HEK293 (cell line): Measurements from ENCODE around the gene LARGE1.

Source experiments
- CTCF ChIA-PET: fragments of 350-600 bp; formaldehyde crosslinking; extraction: SDS; loops from one replicate; lab custom pipeline; 2021; ENCODE audit warnings: antibody characterized with exemption; lab: Yijun Ruan, JAX
- POLR2A ChIA-PET: fragments of 300-600 bp; formaldehyde crosslinking; extraction: SDS; loops from one replicate; lab custom pipeline; 2020; ENCODE audit warnings: antibody characterized with exemption, inconsistent platforms; lab: Yijun Ruan, JAX
- H3K27ac ChIP-seq: fragments of 200-500 bp; sonication (Bioruptor generic); 2 replicates; pipeline ENCODE4 v1.5.1; 2014; ENCODE audit warnings: low read depth, low read length, control low read depth, inconsistent platforms; ENCODE audit errors: extremely low read depth
- H3K36me3 ChIP-seq, 2 experiments: fragments of 200-500 bp in 1 of 2; sonication (Bioruptor generic) in 1 of 2; 1 replicate in 1 of 2; 2 replicates in 1 of 2; pipeline ENCODE4 v1.5.1; 2014 to 2017; ENCODE audit warnings: inconsistent platforms in 2 of 2, low read length in 2 of 2; ENCODE audit not compliant: control insufficient read depth in 2 of 2, insufficient read depth in 1 of 2
- H3K4me1 ChIP-seq: fragments of 200-500 bp; sonication (Bioruptor generic); 2 replicates; pipeline ENCODE4 v1.5.1; 2014; ENCODE audit warnings: mild to moderate bottlenecking, low read length, inconsistent platforms; ENCODE audit not compliant: control insufficient read depth, insufficient read depth
- H3K4me3 ChIP-seq: 2 replicates; pipeline ENCODE4 v1.5.1; 2011; ENCODE audit warnings: low read depth, mild to moderate bottlenecking, control low read depth, low read length, moderate library complexity
- H3K9me3 ChIP-seq: fragments of 200-500 bp; sonication (Bioruptor generic); 2 replicates; pipeline ENCODE4 v1.5.1; 2014; ENCODE audit warnings: low read depth, low read length, inconsistent platforms; ENCODE audit not compliant: control insufficient read depth, insufficient read depth
- CTCF ChIP-seq: fragments of 450-650 bp; formaldehyde crosslinking; IDR thresholded peaks from 2 replicates; pipeline ENCODE4 v1.5.1; 2016; ENCODE audit warnings: missing biosample characterization, missing genetic modification characterization
- HOXA7 ChIP-seq: sonication (generic); formaldehyde crosslinking; IDR thresholded peaks from 2 replicates; pipeline ENCODE4 v1.8.1; 2022; ENCODE audit warnings: missing genetic modification reagents, borderline replicate concordance
- MEIS1 ChIP-seq: sonication (generic); formaldehyde crosslinking; IDR thresholded peaks from 2 replicates; pipeline ENCODE4 v1.8.1; 2022; ENCODE audit warnings: missing genetic modification reagents, mild to moderate bottlenecking, borderline replicate concordance
- SCRT1 ChIP-seq: fragments of 450-650 bp; formaldehyde crosslinking; IDR thresholded peaks from 2 replicates; pipeline ENCODE4 v1.5.1; 2016; ENCODE audit warnings: missing biosample characterization, missing genetic modification characterization, borderline replicate concordance
- ZBTB17 ChIP-seq: fragments of 450-650 bp; formaldehyde crosslinking; IDR thresholded peaks from 2 replicates; pipeline ENCODE4 v1.5.1; 2016; ENCODE audit warnings: missing biosample characterization, missing genetic modification characterization
- ZBTB44 ChIP-seq: fragments of 450-650 bp; IDR thresholded peaks from 2 replicates; pipeline ENCODE4 v1.5.1; 2018; ENCODE audit warnings: missing biosample characterization, mild to moderate bottlenecking, missing genetic modification characterization
- ZBTB49 ChIP-seq: fragments of 450-650 bp; formaldehyde crosslinking; IDR thresholded peaks from 2 replicates; pipeline ENCODE4 v1.5.1; 2016; ENCODE audit warnings: missing biosample characterization, missing genetic modification characterization, low read depth
- ZNF18 ChIP-seq: fragments of 450-650 bp; formaldehyde crosslinking; IDR thresholded peaks from 2 replicates; pipeline ENCODE4 v1.5.1; 2016; ENCODE audit warnings: missing biosample characterization, missing genetic modification characterization
- ZNF223 ChIP-seq: fragments of 450-650 bp; formaldehyde crosslinking; IDR thresholded peaks from 2 replicates; pipeline ENCODE4 v1.5.1; 2016; ENCODE audit warnings: missing biosample characterization, missing genetic modification characterization
- ZNF248 ChIP-seq: fragments of 450-650 bp; formaldehyde crosslinking; IDR thresholded peaks from 2 replicates; pipeline ENCODE4 v1.5.1; 2017; ENCODE audit warnings: missing biosample characterization, missing genetic modification characterization
- ZNF324 ChIP-seq: fragments of 450-650 bp; formaldehyde crosslinking; IDR thresholded peaks from 2 replicates; pipeline ENCODE4 v1.5.1; 2016; ENCODE audit warnings: missing biosample characterization, missing genetic modification characterization
- ZNF449 ChIP-seq: fragments of 450-650 bp; formaldehyde crosslinking; IDR thresholded peaks from 2 replicates; pipeline ENCODE4 v1.5.1; 2017; ENCODE audit warnings: missing biosample characterization, mild to moderate bottlenecking, missing genetic modification characterization, moderate library complexity
- ZNF529 ChIP-seq: fragments of 450-650 bp; formaldehyde crosslinking; IDR thresholded peaks from 2 replicates; pipeline ENCODE4 v1.5.1; 2017; ENCODE audit warnings: missing genetic modification characterization, missing biosample characterization; ENCODE audit not compliant: insufficient replicate concordance
- ZNF558 ChIP-seq: fragments of 450-650 bp; formaldehyde crosslinking; IDR thresholded peaks from 2 replicates; pipeline ENCODE4 v1.5.1; 2016; ENCODE audit warnings: missing biosample characterization, missing genetic modification characterization
- ZNF596 ChIP-seq: fragments of 450-650 bp; IDR thresholded peaks from 2 replicates; pipeline ENCODE4 v1.5.0; 2018; ENCODE audit warnings: missing biosample characterization, mild to moderate bottlenecking, missing genetic modification characterization, moderate library complexity
- ZNF704 ChIP-seq: fragments of 450-650 bp; formaldehyde crosslinking; IDR thresholded peaks from 2 replicates; pipeline ENCODE4 v1.5.1; 2016; ENCODE audit warnings: missing biosample characterization, missing genetic modification characterization
- ZNF837 ChIP-seq: fragments of 450-650 bp; formaldehyde crosslinking; IDR thresholded peaks from 2 replicates; pipeline ENCODE4 v1.5.1; 2016; ENCODE audit warnings: missing biosample characterization, missing genetic modification characterization
- ZXDB ChIP-seq: fragments of 450-650 bp; formaldehyde crosslinking; IDR thresholded peaks from 2 replicates; pipeline ENCODE4 v1.5.1; 2016; ENCODE audit warnings: missing biosample characterization, missing genetic modification characterization

Gene LARGE1

GRCh38 chr22:33535937-33536875 is 384.1 kb downstream of the LARGE1 start (continued):
- no peak for TF ChIP-seq CTCF (tag by site-specific recombination)
- no peak for TF ChIP-seq ZBTB17 (tag by site-specific recombination)
- no peak for TF ChIP-seq ZNF223 (tag by site-specific recombination)
- no peak for TF ChIP-seq ZNF18 (tag by site-specific recombination)
- no peak for TF ChIP-seq ZBTB49 (tag by site-specific recombination)
- no peak for TF ChIP-seq ZNF449 (tag by site-specific recombination)
- TF ChIP-seq ZNF324 (tag by site-specific recombination) = no peak
- TF ChIP-seq ZNF704 (tag by site-specific recombination) = no peak
- TF ChIP-seq ZNF596 (tag by site-specific recombination) = no peak

- Histone ChIP-seq H3K9me3 (no peaks in the 10 kb centered on the region), H3K36me3 (no peaks in the 10 kb centered on the region), H3K4me3 (no peak overlapping the region), H3K27ac (no peak overlapping the region), H3K4me1 (peaks cover 5% of the 10 kb centered on the region)
- POLR2A ChIA-PET = no interaction called here
- CTCF ChIA-PET = interaction anchor here (0.7 to 1.8 kb wide), 5 partner anchors 9 to 394 kb away, joined by 3 to 5 read pairs (median 3); no protein-coding TSS in a partner anchor
- TF ChIP-seq MEIS1 (CRISPR knock-in tag) (no peak), HOXA7 (CRISPR knock-in tag) (no peak), ZNF529 (tag by site-specific recombination) (no peak), SCRT1 (no peak), ZBTB17 (tag by site-specific recombination) (no peak), ZNF248 (tag by site-specific recombination) (no peak), ZNF558 (tag by site-specific recombination) (no peak), ZBTB44 (tag by site-specific recombination) (no peak), ZXDB (tag by site-specific recombination) (no peak), ZNF837 (tag by site-specific recombination) (no peak), ZNF704 (tag by site-specific recombination) (no peak)
Observed at GRCh38 chr22:33529424-33530113, 390.7 kb downstream of the LARGE1 start.
